ENCODE data around the gene CYP46A1. TPM values are rescaled to one million over a fixed set of nuclear protein-coding genes. Genes with fewer than 3 reads are reported as not detected.
"Not testable (repeated sequence)": the region's sequence is repeated elsewhere in the genome, so short reads cannot be mapped to it uniquely, and the experiment has no call there.

The CYP46A1 gene
- total RNA-seq, 1 donor from 2014 or later, result 1.9 TPM

DNA sequence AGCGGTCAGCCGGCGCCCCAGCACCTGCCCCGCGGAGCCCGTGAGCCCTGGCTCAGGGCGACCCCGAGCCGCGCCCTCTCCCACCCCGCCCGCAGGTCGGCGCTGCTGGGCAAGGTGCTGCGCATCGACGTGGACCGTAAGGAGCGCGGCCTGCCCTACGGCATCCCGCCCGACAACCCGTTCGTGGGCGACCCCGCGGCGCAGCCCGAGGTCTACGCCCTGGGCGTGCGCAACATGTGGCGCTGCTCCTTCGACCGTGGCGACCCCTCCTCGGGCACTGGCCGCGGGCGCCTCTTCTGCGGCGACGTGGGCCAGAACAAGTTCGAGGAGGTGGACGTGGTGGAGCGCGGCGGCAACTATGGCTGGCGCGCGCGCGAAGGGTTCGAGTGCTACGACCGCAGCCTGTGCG lies 24.8 kb upstream of the CYP46A1 start:
- H3K36me3 Mint-ChIP-seq, result no peaks in the 10 kb centered on the region
- H3K27ac Mint-ChIP-seq, result no peak overlapping the region
- peaks cover 33% of the 10 kb centered on the region for H3K27me3 Mint-ChIP-seq (ENCODE audit: low read depth)
- no peaks in the 10 kb centered on the region for H3K9me3 Mint-ChIP-seq
- TF ChIP-seq CTCF (IDR thresholded peaks at IDR 0.05; ENCODE audit: unreplicated experiment), result no peak
- no peak overlapping the region for H3K4me3 Mint-ChIP-seq
- DNase-seq (ENCODE audit: low spot score in 2 of 2, unreplicated experiment in 2 of 2), result no peak
- H3K4me1 Mint-ChIP-seq, result peaks cover 25% of the 10 kb centered on the region

DNA sequence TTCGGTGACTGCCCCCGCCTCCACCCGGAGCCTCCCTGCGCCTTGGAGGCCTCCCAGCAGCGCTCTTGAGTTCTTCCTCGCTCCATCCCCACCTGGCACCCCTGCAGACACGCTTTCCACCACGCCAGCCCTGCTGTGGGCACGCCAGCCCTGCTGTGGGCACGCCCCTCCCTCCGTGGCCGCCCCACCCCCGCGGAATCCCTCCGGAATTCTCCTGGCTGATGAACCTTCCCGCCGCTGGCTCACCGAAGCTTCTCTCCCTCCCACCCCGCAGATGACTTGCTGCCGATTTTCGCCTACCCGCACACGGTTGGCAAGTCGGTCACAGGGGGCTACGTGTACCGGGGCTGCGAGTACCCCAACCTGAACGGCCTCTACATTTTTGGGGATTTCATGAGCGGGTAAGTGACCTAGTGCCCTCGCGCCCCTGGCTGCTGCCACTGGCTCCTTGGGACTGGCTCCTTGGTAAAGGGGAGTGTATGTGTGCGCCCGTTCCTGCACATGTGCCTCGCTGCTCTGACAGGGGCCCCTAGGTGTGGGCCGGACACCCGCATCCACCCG lies 24.0 kb upstream of the CYP46A1 start:
- peaks cover 29% of the 10 kb centered on the region for H3K4me1 Mint-ChIP-seq
- peaks cover 33% of the 10 kb centered on the region for H3K27me3 Mint-ChIP-seq (ENCODE audit: low read depth)

DNA sequence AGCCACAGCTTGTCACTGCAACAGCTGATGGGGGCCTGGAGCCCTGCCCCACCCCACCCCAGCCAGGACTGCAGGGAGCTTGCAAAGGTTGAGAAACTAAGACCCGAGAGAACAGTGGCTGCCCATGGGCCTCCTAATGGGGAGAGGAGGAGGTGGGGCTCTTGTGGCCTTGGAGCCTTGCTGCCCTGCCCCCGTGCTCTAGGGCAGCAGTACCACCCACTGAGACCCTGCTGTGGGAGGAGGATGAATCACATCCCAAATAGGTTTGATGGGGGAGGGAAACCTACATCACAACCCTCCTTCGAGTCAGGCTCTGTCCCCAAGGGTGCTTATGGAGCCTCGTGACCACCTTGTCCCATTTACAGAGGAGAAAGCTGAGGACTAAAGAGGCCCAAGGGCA lies 23.3 kb upstream of the CYP46A1 start:
- Mint-ChIP-seq H3K4me3 (no peak overlapping the region), H3K27me3 (ENCODE audit: low read depth) (peaks cover 33% of the 10 kb centered on the region), H3K9me3 (no peaks in the 10 kb centered on the region), H3K4me1 (peaks cover 29% of the 10 kb centered on the region), H3K36me3 (no peaks in the 10 kb centered on the region), H3K27ac (no peak overlapping the region)
- no peak for DNase-seq (ENCODE audit: low spot score in 2 of 2, unreplicated experiment in 2 of 2)
- no peak for TF ChIP-seq CTCF (IDR thresholded peaks at IDR 0.05; ENCODE audit: unreplicated experiment)

More for the DNA sequence above, 24.0 kb upstream of the CYP46A1 start:
- TF ChIP-seq CTCF (IDR thresholded peaks at IDR 0.05; ENCODE audit: unreplicated experiment), result no peak
- H3K27ac Mint-ChIP-seq, result no peak overlapping the region
- H3K36me3 Mint-ChIP-seq, result no peaks in the 10 kb centered on the region
- no peaks in the 10 kb centered on the region for H3K9me3 Mint-ChIP-seq
- DNase-seq (ENCODE audit: low spot score in 2 of 2, unreplicated experiment in 2 of 2), result no peak
- peak overlapping the region; percentile 16 for H3K4me3 Mint-ChIP-seq

DNA sequence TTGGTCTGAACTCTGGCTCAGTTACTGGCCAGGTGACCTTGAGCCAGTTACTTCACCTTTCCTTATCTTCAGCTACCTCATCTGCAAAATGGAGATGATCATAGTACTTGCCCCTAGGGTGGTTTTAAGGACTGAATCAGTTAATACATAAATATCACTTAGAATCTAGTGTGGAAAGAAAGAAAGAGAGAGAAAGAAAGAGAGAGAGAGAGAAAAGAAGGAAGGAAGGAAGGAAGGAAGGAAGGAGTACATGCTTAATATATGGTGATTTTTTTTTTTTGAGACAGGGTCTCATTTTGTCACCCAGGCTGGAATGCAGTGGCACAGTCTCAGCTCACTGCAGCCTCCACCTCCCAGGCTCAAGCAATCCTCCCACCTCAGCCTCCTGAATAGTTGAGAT lies 22.9 kb upstream of the CYP46A1 start:
- DNase-seq (ENCODE audit: low spot score in 2 of 2, unreplicated experiment in 2 of 2); H3K4me3 Mint-ChIP-seq; H3K36me3 Mint-ChIP-seq; H3K27ac Mint-ChIP-seq; H3K9me3 Mint-ChIP-seq: not testable (repeated sequence)
- Mint-ChIP-seq H3K4me1 (peaks cover 29% of the 10 kb centered on the region), H3K27me3 (ENCODE audit: low read depth) (peaks cover 33% of the 10 kb centered on the region)

GRCh38 chr14:99662846-99663245 lies 21.3 kb upstream of the CYP46A1 start:
- H3K4me1 Mint-ChIP-seq, result peaks cover 29% of the 10 kb centered on the region
- peak overlapping the region; percentile 94 for H3K27ac Mint-ChIP-seq
- no peak overlapping the region for H3K4me3 Mint-ChIP-seq
- H3K36me3 Mint-ChIP-seq, result no peaks in the 10 kb centered on the region
- no peaks in the 10 kb centered on the region for H3K9me3 Mint-ChIP-seq
- H3K27me3 Mint-ChIP-seq (ENCODE audit: low read depth), result peaks cover 29% of the 10 kb centered on the region
- no peak for TF ChIP-seq CTCF (IDR thresholded peaks at IDR 0.05; ENCODE audit: unreplicated experiment)
- no peak for DNase-seq (ENCODE audit: low spot score in 2 of 2, unreplicated experiment in 2 of 2)

DNA sequence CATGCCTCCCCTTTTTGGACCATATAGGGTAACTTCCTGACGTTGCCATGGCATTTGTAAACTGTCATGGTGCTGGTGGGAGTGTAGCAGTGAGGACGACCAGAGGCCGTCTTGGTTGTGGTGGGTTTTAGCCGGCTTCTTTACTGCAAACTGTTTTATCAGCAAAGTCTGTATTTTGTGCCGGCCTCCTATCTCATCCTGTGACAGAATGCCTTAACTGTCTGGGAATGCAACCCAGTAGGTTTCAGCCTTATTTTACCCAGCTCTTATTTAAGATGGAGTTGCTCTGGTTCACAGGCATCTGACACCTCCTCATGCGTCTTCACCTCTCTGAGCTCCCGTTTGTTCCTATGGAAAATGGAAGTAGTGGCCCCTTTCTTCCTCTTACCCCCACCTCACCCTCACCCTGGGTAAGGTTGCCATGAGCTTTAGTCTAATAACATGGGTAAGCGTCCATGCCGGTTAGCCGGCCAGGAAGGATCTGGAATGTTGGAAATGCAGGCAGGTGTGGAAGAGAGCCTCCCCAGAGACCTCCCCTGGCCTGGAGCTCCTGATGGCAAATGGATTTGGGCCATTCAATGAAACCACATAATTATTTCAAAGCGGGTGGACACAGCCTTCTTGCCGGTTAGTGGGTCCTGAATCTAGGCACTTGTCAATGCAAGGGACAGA lies 20.6 kb upstream of the CYP46A1 start:
- H3K4me1 Mint-ChIP-seq, result peaks cover 26% of the 10 kb centered on the region

More for the DNA sequence above, 20.6 kb upstream of the CYP46A1 start:
- no peak for TF ChIP-seq CTCF (IDR thresholded peaks at IDR 0.05; ENCODE audit: unreplicated experiment)
- no peaks in the 10 kb centered on the region for H3K36me3 Mint-ChIP-seq
- peak overlapping the region; percentile 94 for H3K27ac Mint-ChIP-seq
- no peaks in the 10 kb centered on the region for H3K9me3 Mint-ChIP-seq
- peaks cover 22% of the 10 kb centered on the region for H3K27me3 Mint-ChIP-seq (ENCODE audit: low read depth)
- no peak for DNase-seq (ENCODE audit: low spot score in 2 of 2, unreplicated experiment in 2 of 2)
- no peak overlapping the region for H3K4me3 Mint-ChIP-seq
